Heart left ventricle (tissue), 16 donors: Measurements from ENCODE around the gene TMEM163. TPM values are rescaled to one million over a fixed set of nuclear protein-coding genes. Genes with fewer than 3 reads are reported as not detected.

Experiments
- ATAC-seq, 4 donors: fragments of 200-7000 bp; cut with Tn5 transposase; one replicate each; pipeline ENCODE4 v1.9.1; 2020 to 2022; ENCODE audit warnings: moderate library complexity in 4 of 4, mild to moderate bottlenecking in 3 of 4, moderate number of reproducible peaks in 1 of 4
- DNase-seq, 5 donors: peaks; one replicate each; pipeline ENCODE4 v3.0.0-alpha.2; 2020
- H3K27ac ChIP-seq, 12 donors: fragments of 200-600 bp; sonication (generic) in 4 of 12; one replicate each; pipeline versions ENCODE4 v1.5.0 to v1.8.0; 2016 to 2022; ENCODE audit warnings: mild to moderate bottlenecking in 2 of 12
- H3K27me3 ChIP-seq, 9 donors: fragments of 200-600 bp; sonication (generic) in 2 of 9; one replicate each; pipeline versions ENCODE4 v1.5.1 to v1.8.0; 2016 to 2022; ENCODE audit warnings: mild to moderate bottlenecking in 3 of 9
- H3K36me3 ChIP-seq, 9 donors: fragments of 200-600 bp; sonication (generic) in 2 of 9; one replicate each; pipeline versions ENCODE4 v1.5.0 to v1.8.0; 2018 to 2022; ENCODE audit warnings: mild to moderate bottlenecking in 2 of 9
- H3K4me1 ChIP-seq, 12 donors: fragments of 200-600 bp; sonication (generic) in 4 of 12; one replicate each; pipeline versions ENCODE4 v1.5.0 to v1.8.0; 2016 to 2022; ENCODE audit warnings: mild to moderate bottlenecking in 3 of 12
- H3K4me3 ChIP-seq, 12 donors: fragments of 200-600 bp; sonication (generic) in 4 of 12; one replicate each; pipeline versions ENCODE4 v1.5.0 to v1.8.0; 2017 to 2022; ENCODE audit warnings: mild to moderate bottlenecking in 9 of 12, moderate library complexity in 4 of 12
- H3K9me3 ChIP-seq, 12 donors: fragments of 200-600 bp; sonication (generic) in 4 of 12; one replicate each; pipeline versions ENCODE4 v1.5.0 to v1.8.0; 2016 to 2022; ENCODE audit warnings: mild to moderate bottlenecking in 1 of 12
- CTCF ChIP-seq, 12 donors: fragments of 200-600 bp; sonication (generic) in 4 of 12; IDR thresholded peaks; one replicate each; pipeline versions ENCODE4 v1.5.0 to v1.8.0; 2018 to 2022; ENCODE audit warnings: antibody characterized with exemption in 12 of 12, mild to moderate bottlenecking in 5 of 12
- POLR2A ChIP-seq, 2 donors: fragments of 450-650 bp; IDR thresholded peaks; one replicate each; pipeline ENCODE4 v1.6.1; 2017; ENCODE audit warnings: antibody characterized with exemption in 2 of 2, mild to moderate bottlenecking in 2 of 2, moderate library complexity in 2 of 2
- WGBS, 4 donors: extraction: QIAGEN DNeasy Blood & Tissue Kit in 2 of 4; methylation state at CpG; one replicate each; pipeline versions ENCODE4 v1.1.5 to v1.1.7; 2013 to 2018; 5-methylcytosine and 5-hydroxymethylcytosine counted together
- intact Hi-C, 10 donors: fragments of 100-400 bp; cut with DNase I; formaldehyde crosslinking; loops; one replicate each; pipeline versions ENCODE4 v1.11.1 to v1.14.2; 2022
- polyA plus RNA-seq, 2 donors: library from polyadenylated mRNA; stranded (reverse); fragments of 200-250 nt; gene quantifications; one replicate each; pipeline ENCODE4 v1.2.3, GENCODE V29; 2013
- total RNA-seq, 9 donors: library from RNA; depleted of rRNA in 2 of 9; stranded (reverse); fragments of >200 nt in 2 of 9; fragmentation: NEBNext Ultra II Directional in 3 of 9; extraction: Animal tissue kit (Norgen Biotek cat#: 25700) in 3 of 9; gene quantifications; one replicate each; pipeline versions ENCODE4 v1.1.0 to v1.2.4, GENCODE V29; 2016 to 2023
- donor health status: ischemic (EF 13 %, LVEDD 7.1; RV severe dilation, severe dysfunction).
- donor health status: healthy with polysubstance abuse.
- donor health status: DM: no; HTN: yes; CAD: no.
- donor health status: DM: no; HTN: no; CAD: no.
- donor health status: ischemic (EF 25% LVEDD 6.9; RV normal size, moderate dysfunction).
- donor health status: ischemic (EF 25% LVEDD 5.7; RV mildly dilated, moderate dysfunction).
- donor health status: healthy.
- donor health status: DM: yes; HTN: yes; CAD: no.
- donor health status: ischemic (EF 35%, LVEDD 5.7; RV mildly dilated, moderate dysfunction).
- donor health status: nonischemic (EF 11% LVEDD 7.7; RV severe dilation, severe dysfunction).
- donor health status: DM: yes; HTN: yes; CAD: no.
- donor health status: PGD.
- donor health status: ischemic (EF 29% LVEDD 5.4; RV normal size, mild dysfunction).
- donor health status: nonischemic (EF 23%, LVEDD 6.1; RV moderate dilation, normal function).

The TMEM163 gene
- total and polyA plus RNA-seq, 11 donors = 0.14 to 1.4 (median 0.47) TPM

- intact Hi-C loops = loop anchor here in 8 of 10 donors (2.0 to 10.0 kb wide), 8 partner anchors 73 to 565 kb away; no protein-coding TSS in a partner anchor
- H3K4me1 ChIP-seq = peaks cover 0 to 19% (median 6%) of the 10 kb centered on the region in 12 donors
- peaks cover 0 to 43% (median 29%) of the 10 kb centered on the region in 9 donors for H3K36me3 ChIP-seq
- 95 to 98% (median 95%) methylated on average over 14 to 15 of the region's 15 CpGs for WGBS, 4 donors
- no peak overlapping the region for H3K4me3 ChIP-seq
- ATAC-seq (no peak), DNase-seq (no peak)
- H3K27me3 ChIP-seq = no peaks in the 10 kb centered on the region
- H3K27ac ChIP-seq = no peak overlapping the region
- no peak for TF ChIP-seq CTCF (IDR thresholded peaks at IDR 0.05)
- no peak for TF ChIP-seq POLR2A (IDR thresholded peaks at IDR 0.05)
- no peaks in the 10 kb centered on the region for H3K9me3 ChIP-seq
Observed at GRCh38 chr2:134449751-134450513, 268.9 kb downstream of the TMEM163 start.

GRCh38 chr2:134449157-134449556 lies 269.6 kb downstream of the TMEM163 start:
- Histone ChIP-seq H3K36me3 (peaks cover 0 to 50% (median 30%) of the 10 kb centered on the region in 9 donors), H3K4me1 (peaks cover 0 to 14% (median 6%) of the 10 kb centered on the region in 12 donors), H3K27ac (no peak overlapping the region), H3K27me3 (no peaks in the 10 kb centered on the region), H3K4me3 (no peak overlapping the region), H3K9me3 (no peaks in the 10 kb centered on the region)
- ATAC-seq (no peak), DNase-seq (no peak)
- intact Hi-C loops = loop anchor here in 4 of 10 donors (5.0 to 10.0 kb wide), 4 partner anchors 72 to 564 kb away; no protein-coding TSS in a partner anchor
- TF ChIP-seq CTCF (IDR thresholded peaks at IDR 0.05) (no peak), POLR2A (IDR thresholded peaks at IDR 0.05) (no peak)
- WGBS, 4 donors = 85 to 89% (median 88%) methylated on average over 7 of the region's 7 CpGs

GRCh38 chr2:134448650-134449049 lies 270.1 kb downstream of the TMEM163 start:
- no peak for DNase-seq
- intact Hi-C loops = loop anchor here in 4 of 10 donors (5.0 to 10.0 kb wide), 4 partner anchors 71 to 564 kb away; no protein-coding TSS in a partner anchor

More at GRCh38 chr2:134448650-134449049, 270.1 kb downstream of the TMEM163 start:
- Histone ChIP-seq H3K36me3 (peaks cover 0 to 50% (median 30%) of the 10 kb centered on the region in 9 donors), H3K9me3 (no peaks in the 10 kb centered on the region), H3K4me1 (peaks cover 0 to 16% (median 7%) of the 10 kb centered on the region in 12 donors), H3K27me3 (no peaks in the 10 kb centered on the region), H3K4me3 (no peak overlapping the region), H3K27ac (no peak overlapping the region)
- WGBS, 4 donors = 81 to 91% (median 90%) methylated on average over 3 to 6 of the region's 6 CpGs
- ATAC-seq = no peak
- TF ChIP-seq CTCF (IDR thresholded peaks at IDR 0.05) = no peak
- TF ChIP-seq POLR2A (IDR thresholded peaks at IDR 0.05) = no peak
